GM18868 (cell line): ENCODE results near the gene CAPRIN2.
A peak's percentile ranks its signal among the peaks of the same experiment; 100 is the strongest.

ENCODE experiments used
- ATAC-seq: cut with Tn5 transposase; IDR thresholded peaks from one replicate; pipeline ENCODE4 v1.9.1; 2021; ENCODE audit warnings: mild to moderate bottlenecking, moderate library complexity; ENCODE audit not compliant: unreplicated experiment

The CAPRIN2 gene

DNA sequence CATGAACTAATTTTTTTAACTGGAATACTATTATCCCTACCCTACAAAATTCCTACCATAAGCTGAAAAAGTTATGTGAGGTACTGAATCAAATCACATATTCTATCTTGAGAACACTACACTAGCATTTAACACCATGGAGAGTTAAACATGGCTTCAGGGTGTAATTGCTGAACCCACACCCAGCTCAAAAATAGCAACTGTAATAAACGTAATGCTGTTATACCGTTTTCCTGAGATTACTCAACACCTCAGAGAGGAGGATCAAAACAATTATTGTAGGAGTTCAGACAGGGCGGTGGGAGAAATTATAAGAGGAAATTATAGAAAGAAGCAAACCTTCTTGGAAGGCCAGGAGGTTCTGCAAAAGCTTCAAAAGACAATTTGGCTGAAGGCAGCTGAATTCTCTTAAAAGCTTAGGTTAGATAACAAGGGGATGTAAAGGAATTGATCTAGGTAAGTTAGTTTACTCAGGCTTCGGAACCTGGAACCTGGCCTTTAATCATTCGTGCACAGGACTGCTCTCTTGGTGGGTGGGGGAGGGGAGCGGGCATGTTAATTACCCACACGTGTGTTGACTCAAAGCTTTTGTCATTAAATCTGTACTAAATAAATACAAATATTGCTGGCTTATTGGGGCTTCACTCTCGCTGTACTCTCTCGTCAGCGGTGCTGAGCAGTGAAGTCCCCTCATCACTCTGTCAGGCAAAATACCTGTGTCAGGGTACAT, 47.0 kb downstream of the CAPRIN2 start:
- no peak for ATAC-seq

DNA sequence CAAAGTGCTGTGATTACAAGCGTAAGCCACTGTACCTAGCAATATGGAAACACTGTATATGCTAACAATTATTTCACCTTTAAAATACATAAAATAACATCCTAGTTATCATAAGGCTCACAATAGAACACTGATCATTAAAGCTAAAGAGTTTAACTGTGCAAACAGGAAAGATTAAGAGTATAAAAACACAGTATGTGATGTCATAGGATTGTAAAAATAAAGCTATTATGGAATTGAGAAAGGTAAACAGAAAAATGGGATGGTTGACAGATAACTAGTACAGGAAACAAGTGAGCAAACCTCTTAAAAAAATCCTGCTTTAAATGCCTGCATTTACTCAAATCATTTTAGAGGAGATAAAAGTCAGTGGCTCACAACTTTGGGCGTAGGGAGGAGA, 48.3 kb downstream of the CAPRIN2 start:
- no peak for ATAC-seq

GRCh38 chr12:30701056-30701455, 53.7 kb downstream of the CAPRIN2 start:
- no peak for ATAC-seq

DNA sequence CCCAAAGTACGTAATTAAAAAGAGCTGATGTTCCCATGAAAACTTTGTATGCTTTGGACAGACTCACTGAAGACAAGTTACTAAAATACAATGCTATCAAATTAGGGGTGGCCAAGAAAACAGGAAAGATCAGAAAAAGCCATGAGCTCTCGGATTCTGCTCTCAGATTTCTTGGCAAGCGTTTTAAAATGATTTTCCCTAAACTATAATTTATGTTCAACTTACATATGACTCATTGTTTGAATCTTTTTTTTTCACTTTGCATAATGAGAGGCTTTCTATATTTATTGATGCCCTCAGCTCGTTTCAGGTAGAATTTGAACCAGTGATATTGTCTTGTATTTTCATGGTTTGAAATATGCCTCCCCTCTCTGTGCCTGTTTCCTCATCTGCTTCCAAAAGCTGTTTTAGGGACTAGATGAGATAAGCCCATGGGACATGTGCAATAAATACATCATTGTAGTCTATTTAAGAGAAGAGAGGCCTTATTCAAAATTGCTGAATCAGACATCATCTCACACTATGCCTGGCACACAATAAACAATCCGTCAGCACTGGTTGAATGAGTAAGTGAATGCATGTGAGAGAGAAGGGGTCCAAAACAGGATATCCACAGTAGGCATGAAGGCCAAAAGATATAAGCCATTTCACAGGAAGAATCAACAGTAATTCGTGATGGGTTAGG, 54.4 kb downstream of the CAPRIN2 start:
- ATAC-seq, result no peak

DNA sequence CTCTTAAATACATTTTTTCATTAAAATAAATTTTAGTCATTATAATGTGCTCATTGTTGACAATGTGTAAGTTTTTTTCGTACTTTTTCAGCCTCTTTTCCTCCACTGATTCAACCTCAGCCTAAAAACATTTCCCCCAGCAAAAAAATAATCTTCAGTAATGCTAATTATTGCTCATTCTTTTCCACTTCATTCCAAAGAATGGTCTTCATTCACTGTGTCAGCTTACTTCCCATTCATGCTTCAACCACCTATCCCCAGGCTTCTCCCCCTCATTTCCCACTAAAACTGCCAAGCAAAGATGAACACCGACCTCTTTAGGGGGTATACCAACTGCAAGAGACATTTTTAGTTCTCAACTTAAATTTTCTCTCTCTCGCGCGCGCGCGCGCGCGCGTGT, 56.4 kb downstream of the CAPRIN2 start:
- ATAC-seq, result no peak

DNA sequence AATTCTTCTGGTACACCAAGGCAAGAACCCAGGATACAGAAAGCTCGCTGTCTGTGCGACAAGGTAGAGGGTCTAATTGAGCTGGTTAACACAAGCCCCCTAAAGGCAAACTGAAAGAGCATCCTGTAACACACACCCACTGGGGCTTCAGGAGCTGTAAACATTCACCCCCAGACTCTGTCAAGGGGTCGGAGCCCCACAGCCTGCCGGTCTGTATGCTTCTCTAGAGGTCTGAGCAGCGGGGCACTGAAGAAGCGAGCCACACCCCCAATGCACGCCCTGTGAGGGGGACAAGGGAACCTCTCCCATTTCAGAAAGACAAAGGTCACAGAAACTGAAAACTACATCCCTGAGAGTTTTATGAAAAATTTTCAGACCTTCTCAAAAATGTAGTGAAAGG, 57.8 kb downstream of the CAPRIN2 start:
- ATAC-seq, result no peak

DNA sequence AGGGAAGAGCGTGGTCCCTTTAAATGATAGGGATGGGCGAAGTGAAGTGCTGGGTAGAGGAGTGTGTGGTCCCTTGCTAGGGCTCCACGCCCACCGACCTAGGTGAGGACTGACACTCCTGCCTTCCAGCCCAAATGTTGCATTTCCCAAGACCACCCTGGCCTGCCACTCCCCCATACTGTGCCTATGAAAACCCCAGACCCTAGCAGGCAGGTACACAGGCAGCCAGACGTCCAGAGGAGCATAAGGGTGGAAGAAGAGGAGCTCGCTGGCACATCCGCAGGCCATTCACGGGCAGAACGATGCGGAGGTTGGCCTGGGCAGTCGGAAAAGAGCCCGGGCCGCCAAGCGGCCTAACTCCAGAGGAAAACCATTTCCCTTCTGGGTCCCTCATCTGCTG, 58.3 kb downstream of the CAPRIN2 start:
- ATAC-seq, result no peak

DNA sequence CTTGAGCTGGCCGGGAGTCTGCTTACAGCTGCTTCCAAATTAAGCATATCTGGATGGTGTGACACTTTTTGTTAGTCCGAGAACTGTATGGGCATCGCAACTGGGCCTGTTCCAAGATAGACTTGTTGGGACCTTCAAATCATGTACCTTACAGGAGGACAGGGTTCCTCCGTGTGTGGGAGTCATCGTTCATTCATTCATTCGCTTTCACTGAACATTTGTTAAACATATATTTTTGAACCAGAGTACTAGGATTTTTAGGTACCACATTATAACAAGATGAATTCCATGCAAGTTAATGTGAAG, 58.7 kb downstream of the CAPRIN2 start:
- peak; percentile 45 for ATAC-seq

GRCh38 chr12:30695199-30696102, 59.3 kb downstream of the CAPRIN2 start, which contains the start of gene IPO8:
Gene IPO8, minus strand, starts transcription at chr12:30695869. Its CDS starts 222 bp downstream, at chr12:30695647.
- peak; percentile 78 for ATAC-seq

DNA sequence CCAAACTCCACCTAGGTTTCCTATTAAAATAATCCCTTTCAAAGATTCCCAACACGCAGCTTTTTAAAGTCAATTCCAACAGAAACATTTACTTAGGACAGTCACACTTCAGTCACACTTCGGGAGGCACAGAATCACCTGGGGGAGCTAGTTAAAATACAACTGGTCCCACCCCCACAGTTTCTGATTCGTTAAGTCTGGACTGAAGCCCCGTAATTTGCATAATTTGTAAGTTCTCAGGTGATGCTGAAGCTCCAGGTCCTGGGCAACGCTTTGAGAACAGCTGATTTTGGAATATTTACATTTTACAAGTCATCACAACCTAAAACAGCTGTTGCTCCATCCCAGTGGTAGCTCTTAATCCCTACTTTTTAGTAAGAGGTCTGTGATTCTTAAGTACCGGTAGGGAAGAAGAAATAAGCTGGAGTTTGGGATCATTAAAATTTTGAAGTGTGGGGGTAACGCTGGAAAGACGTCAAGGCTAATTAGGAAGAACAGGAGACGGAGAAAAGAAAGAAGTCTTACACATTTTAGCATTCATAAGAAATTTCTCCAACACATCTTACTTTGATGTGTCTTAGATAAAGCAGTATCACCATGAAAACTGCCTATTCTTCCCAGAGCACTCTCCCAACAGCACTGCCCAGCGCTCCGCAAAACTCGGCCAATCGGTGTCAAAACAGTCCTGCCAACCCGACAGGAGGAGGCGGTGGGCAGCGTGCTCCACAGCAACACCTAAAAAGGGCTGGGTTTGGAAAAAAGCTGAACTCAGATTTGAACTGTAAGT, 60.1 kb downstream of the CAPRIN2 start:
- ATAC-seq, result no peak

DNA sequence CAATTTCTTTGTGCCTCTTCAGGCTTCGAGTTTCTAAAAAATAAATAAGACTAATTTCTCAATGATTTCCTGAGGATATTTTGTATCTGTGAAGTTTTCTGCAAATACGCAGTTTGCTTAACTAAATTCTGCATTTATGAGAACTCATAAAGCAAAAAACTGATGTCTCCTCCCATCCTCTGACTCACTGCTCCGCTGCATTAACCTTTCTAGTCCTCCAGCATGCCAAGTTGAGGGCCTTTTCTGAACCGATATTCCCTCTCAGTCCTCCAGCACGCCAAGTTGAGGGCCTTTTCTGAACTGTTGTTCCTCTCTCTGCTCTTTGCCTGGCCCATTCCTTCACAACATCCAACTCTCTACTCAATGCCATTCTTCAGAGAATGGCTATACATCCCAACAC, 62.3 kb downstream of the CAPRIN2 start:
- no peak for ATAC-seq

GRCh38 chr12:30691122-30691879, 63.5 kb downstream of the CAPRIN2 start:
- no peak for ATAC-seq

DNA sequence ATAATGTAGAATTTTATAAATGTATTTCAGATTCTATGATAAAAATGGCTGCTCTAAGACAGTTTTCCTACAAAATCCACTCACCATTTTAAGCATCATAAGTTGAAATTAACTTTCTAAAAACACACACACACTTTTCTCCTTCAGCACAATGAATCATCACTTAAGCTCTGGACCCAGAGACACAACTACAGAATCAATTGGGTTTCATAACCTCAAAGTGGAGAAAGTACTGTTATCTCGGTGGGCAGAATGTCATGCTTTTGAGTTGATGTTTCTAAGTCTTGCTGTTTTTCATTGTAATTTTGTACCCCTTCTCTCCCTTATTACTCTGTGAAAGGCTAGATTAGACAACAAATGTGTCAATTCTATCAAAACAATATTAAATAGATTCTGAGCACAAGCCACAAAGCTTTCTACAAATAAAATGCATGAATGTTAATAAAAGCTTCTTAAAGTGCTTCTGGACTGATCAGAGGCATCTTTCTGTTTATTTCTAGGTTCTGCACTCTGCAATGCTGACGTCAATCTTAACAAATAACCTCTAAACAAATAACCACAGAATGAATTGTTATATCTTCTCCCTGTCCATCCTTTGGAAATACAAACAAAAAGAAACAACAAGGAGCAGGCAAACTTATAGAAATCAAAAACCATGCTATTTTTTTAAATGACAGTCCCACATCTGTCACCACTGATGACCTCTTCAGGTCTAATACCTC, 67.3 kb downstream of the CAPRIN2 start:
- ATAC-seq, result no peak

DNA sequence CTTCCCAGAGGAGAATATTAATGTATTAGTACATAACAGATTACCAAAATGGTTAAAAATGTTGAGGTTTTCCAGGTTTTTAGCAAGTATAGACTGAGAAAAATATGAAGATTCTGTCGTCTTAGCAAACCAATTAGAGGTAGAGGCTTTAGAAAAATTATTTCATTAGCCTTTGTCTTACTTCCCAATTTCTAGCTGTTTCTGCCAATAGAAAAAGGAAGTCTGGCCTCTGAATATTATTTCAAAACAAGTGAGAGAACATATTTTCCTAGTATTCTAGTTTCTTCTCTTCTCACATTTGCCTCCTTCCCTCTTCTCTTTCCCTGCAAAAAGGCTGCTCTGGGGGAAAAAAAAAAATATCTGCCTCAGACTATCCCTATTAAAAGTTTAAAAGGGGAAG, 75.5 kb downstream of the CAPRIN2 start:
- ATAC-seq, result no peak

DNA sequence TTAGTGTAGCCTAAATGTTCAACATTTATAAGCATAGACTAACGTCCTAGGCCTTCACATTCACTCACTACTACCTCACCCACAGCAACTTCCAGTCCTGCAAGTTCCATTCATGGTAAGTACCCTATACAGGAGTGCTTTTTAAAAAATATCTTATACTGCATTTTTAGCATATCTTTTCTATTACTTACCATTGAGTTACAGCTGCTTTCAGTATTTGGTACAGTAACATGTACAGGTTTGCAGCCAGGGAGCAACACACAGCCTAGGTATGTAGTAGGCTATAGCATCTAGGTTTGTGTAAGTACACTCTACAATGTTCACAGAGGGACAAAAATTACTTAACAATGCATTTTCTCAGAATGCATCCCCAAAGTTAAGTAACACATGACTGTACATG, 76.5 kb downstream of the CAPRIN2 start:
- ATAC-seq, result no peak

- ATAC-seq, result no peak
These were observed 93.5 kb downstream of the CAPRIN2 start for GRCh38 chr12:30661210-30661609.
